Smooth muscle cell of the brain vasculature (primary cell): ENCODE data around the gene HS1BP3.

Experiments
- DNase-seq: peaks from one replicate; pipeline ENCODE4 v3.0.0-alpha.2; 2012; ENCODE audit warnings: low read depth, low spot score

Gene HS1BP3

GRCh38 chr2:20585710-20586594 lies 64.9 kb downstream of the HS1BP3 start:
- DNase-seq: no peak

GRCh38 chr2:20585359-20585709 lies 65.6 kb downstream of the HS1BP3 start:
- no peak for DNase-seq

GRCh38 chr2:20584399-20585358 lies 66.2 kb downstream of the HS1BP3 start:
- DNase-seq: peak; percentile 64

GRCh38 chr2:20584045-20584398 lies 66.9 kb downstream of the HS1BP3 start:
- no peak for DNase-seq

GRCh38 chr2:20583425-20583881 lies 67.4 kb downstream of the HS1BP3 start:
- no peak for DNase-seq

- DNase-seq: no peak
These were observed 68.2 kb downstream of the HS1BP3 start for GRCh38 chr2:20582600-20583221.

GRCh38 chr2:20580690-20581437 lies 70.0 kb downstream of the HS1BP3 start:
- no peak for DNase-seq

GRCh38 chr2:20579866-20580265 lies 71.0 kb downstream of the HS1BP3 start:
- no peak for DNase-seq

GRCh38 chr2:20578895-20579825 lies 71.7 kb downstream of the HS1BP3 start:
- DNase-seq: peak; percentile 95

- no peak for DNase-seq
These were observed 72.5 kb downstream of the HS1BP3 start for GRCh38 chr2:20578266-20578894.

- no peak for DNase-seq
These were observed 73.2 kb downstream of the HS1BP3 start for GRCh38 chr2:20577495-20578235.

- no peak for DNase-seq
These were observed 74.2 kb downstream of the HS1BP3 start for GRCh38 chr2:20576598-20577115.

- DNase-seq: no peak
These were observed 74.8 kb downstream of the HS1BP3 start for GRCh38 chr2:20575935-20576597.

- no peak for DNase-seq
These were observed 75.5 kb downstream of the HS1BP3 start for GRCh38 chr2:20575414-20575813.

GRCh38 chr2:20574930-20575329 lies 76.0 kb downstream of the HS1BP3 start:
- DNase-seq: no peak

GRCh38 chr2:20574423-20574911 lies 76.4 kb downstream of the HS1BP3 start:
- DNase-seq: no peak

- no peak for DNase-seq
These were observed 77.1 kb downstream of the HS1BP3 start for GRCh38 chr2:20573620-20574422.
